Esophagus squamous epithelium (tissue), 4 donors: ENCODE measurements around the gene TH.

ENCODE experiments used
- CTCF ChIP-seq, 6 experiments: fragments of 450-650 bp in 4 of 6; fragments of 200-600 bp in 2 of 6; sonication (generic) in 2 of 6; IDR thresholded peaks; one replicate each; pipeline ENCODE4 v1.5.1; 2016 to 2019; ENCODE audit warnings: antibody characterized with exemption in 6 of 6, mild to moderate bottlenecking in 4 of 6, moderate library complexity in 4 of 6
- POLR2A ChIP-seq, 4 donors: fragments of 450-650 bp; IDR thresholded peaks; one replicate each; pipeline ENCODE4 v1.6.1; 2017; ENCODE audit warnings: antibody characterized with exemption in 4 of 4, mild to moderate bottlenecking in 4 of 4, moderate library complexity in 3 of 4

GRCh38 chr11:2215561-2216399 is 44.2 kb upstream of the TH start:
- TF ChIP-seq CTCF (IDR thresholded peaks at IDR 0.05) (no peak), POLR2A (IDR thresholded peaks at IDR 0.05) (no peak)
